Right hindlimb (tissue), 1 donor: ENCODE measurements around the gene NLGN3.

Source experiments
- DNase-seq: peaks from one replicate; pipeline ENCODE4 v3.0.0-alpha.2; 2018

Gene NLGN3

GRCh38 chrX:71144651-71145050 is at the start of gene NLGN3:
Gene NLGN3 (plus strand): TSS chrX:71144841. CDS start chrX:71147750, 2,909 bp downstream.
- DNase-seq, result peak; percentile 44

DNA sequence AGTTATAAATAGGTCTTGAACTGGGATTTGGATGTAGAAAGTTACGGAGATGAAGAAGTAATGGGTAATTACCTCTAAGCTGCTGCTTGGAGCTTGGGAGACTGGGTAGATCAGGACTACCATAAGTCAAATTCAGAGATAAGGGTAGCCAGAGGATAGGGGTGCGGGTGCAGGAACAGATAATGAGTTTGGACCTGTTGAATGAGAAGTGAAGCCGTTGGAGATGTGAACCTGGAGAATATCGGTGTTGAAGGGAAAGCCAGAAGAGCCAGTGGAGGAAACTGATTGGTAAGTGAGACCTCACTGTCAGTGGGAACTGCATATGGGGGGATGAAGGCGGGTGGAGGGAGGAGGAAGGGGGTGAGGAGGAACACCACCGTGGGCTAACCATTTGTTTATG is 49.6 kb upstream of the NLGN3 start:
- no peak for DNase-seq

- DNase-seq, result peak; percentile 93
These were observed 49.1 kb upstream of the NLGN3 start, which contains the start of gene FOXO4 for GRCh38 chrX:71095555-71095980. Gene FOXO4 (plus strand): TSS chrX:71095851. CDS start chrX:71096529, 678 bp downstream.

DNA sequence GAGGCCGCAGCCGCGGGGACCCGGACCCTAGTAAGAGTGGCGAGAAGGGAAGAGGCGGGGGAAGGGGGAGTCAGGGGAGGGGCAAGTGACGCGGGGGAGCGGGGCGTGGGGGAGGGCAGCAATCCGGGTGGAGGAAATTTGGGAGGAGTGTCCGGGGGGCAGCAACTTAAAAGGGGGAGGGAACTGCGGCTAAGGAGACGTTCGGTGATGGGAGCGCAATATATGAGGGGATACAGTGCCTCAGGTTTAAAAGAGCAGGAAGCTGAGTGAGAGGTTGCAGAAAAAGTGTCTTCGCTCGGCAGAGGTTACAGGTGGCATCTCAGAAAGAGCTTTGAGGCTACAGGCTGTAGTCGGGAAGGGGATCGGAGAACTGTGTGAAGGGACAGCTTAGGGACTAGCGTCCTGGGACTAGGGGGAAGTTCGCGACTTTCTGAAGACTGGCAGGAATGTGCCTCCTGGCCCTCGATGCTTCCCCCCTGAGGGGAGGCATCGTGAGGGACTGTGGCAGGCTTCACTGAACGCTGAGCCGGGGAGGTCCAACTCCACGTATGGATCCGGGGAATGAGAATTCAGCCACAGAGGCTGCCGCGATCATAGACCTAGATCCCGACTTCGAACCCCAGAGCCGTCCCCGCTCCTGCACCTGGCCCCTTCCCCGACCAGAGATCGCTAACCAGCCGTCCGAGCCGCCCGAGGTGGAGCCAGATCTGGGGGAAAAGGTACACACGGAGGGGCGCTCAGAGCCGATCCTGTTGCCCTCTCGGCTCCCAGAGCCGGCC is 48.5 kb upstream of the NLGN3 start:
- no peak for DNase-seq

DNA sequence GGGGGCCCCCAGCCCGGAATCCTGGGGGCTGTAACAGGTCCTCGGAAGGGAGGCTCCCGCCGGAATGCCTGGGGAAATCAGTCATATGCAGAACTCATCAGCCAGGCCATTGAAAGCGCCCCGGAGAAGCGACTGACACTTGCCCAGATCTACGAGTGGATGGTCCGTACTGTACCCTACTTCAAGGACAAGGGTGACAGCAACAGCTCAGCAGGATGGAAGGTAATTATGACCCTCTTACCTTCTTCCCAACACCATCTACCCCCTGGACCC is 47.9 kb upstream of the NLGN3 start:
- DNase-seq, result no peak

DNA sequence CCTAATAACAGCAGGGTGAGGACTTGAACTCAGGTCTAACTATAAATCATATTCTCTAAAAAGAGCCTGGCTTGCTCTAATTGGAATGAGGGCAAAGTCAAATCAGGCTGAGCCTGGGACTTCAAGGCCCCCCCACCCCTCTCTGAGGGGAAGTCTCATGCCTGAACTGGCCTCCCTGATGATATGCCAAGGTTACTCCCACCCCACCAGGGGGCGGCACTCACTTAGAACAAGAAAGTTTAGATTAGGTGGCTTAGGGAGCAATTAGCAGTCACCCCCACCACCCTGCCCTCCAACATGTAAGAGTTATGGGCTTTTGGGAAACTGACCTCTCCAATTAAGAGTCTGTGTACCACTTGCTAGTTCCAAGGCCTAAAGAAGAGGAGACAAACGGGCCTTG is 46.3 kb upstream of the NLGN3 start:
- DNase-seq, result peak; percentile 43

GRCh38 chrX:71098951-71099506 is 45.6 kb upstream of the NLGN3 start:
- no peak for DNase-seq

DNA sequence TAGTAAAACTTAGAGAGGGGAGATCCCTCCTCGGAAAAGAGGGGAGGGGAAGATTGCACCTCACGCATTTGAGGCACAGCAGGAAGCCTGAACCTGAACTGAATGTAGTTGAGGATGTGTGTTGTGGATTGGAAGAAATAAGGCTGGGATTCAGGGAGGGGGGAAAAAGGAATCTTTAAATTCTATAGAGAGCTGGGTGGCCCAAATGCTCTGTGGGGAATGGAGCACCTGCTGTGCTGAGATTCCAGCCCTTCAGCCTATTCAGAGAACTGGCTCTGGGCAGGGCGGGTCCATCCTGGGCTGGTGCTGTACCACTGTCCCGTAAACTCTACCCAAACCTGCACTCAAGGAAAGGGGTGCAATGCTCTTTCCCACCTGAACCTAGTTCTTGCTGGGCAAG is 44.9 kb upstream of the NLGN3 start:
- no peak for DNase-seq

GRCh38 chrX:71100581-71101505 is 43.8 kb upstream of the NLGN3 start:
- DNase-seq, result no peak

DNA sequence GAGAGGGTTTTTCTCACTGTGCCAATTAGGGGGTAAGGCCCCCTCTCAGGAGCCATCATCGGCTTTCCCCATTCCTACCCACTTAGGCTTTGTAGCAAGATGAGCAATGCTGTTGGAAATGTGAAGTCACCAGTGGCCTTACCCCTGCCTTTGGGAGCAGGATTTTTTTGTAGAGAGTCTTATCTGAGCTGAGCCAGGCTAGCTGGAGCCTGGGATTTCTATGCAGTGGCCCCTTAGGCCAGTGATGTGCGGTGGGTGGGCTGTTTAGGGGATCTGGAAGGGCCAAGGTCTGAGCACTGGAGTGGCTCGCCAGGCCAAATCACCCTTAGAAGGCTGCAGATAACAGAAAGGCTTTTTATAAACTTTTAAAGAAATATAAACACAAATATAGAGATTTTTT is 42.3 kb upstream of the NLGN3 start:
- DNase-seq, result no peak

DNA sequence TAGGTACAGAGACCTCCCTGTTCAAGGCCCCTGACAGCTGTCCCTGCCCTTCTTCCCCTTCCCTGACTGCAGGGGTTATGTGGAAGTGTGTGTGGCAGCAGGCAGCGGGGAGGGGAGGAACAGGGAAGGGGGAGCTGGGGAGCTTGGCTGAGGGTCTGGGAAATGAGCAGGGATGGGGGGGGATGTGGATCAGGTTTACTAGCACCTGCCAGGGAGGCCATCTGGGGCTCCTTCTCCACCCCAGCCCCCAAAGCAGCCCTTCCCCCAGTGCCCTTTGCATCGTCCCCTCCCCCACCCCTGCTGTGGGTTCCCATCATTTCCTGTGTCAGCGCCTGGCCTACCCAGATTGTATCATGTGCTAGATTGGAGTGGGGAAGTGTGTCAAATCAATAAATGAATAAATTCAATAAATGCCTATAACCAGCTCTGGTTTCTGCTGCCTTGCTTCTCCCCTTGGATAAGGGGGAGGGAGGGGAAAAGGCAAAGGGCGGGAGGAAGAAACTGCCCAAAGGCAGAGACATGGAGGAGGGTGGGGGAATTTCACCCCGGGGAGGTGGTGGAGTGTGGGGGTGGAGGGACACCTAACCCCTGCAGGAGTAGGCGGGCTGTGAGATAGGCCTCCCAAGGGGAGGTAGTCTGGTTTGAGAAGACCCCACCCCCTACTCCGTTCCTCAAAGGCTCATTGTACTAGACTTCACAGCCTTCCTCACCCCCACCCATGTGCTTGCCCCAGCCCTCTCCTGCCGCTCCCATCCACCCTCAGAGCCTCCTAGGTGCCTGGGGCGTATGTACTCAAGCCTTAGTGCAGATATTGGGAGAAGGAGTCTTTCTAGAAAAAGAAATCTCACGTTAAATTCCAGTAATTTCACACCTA is 41.3 kb upstream of the NLGN3 start:
- peak; percentile 67 for DNase-seq

GRCh38 chrX:71105628-71106027 is 39.0 kb upstream of the NLGN3 start:
- DNase-seq, result no peak

- DNase-seq, result no peak
These were observed 38.2 kb upstream of the NLGN3 start, which contains the start of gene CXorf65 for GRCh38 chrX:71106427-71106826. Gene CXorf65 (minus strand): TSS chrX:71106740. CDS start chrX:71106556, 184 bp downstream.

DNA sequence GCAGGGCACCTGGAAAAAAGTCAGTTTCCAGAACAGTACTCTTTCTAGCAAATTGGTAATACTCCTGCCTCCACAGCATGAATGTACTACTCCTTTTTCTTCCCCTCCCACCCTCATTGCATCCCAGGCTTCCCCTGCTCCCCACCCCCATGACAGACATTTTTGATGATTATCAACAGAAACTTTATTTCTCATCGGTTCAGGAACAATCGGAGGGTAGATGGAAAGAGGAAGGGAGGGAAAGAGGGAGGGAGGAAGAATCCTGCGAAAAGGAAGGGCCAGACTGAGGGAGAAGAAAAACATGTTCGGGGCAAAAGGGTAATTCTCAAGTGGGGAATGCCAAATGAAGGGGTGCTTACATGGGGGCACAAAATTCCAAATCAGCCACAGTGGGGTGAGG is 37.4 kb upstream of the NLGN3 start:
- no peak for DNase-seq

DNA sequence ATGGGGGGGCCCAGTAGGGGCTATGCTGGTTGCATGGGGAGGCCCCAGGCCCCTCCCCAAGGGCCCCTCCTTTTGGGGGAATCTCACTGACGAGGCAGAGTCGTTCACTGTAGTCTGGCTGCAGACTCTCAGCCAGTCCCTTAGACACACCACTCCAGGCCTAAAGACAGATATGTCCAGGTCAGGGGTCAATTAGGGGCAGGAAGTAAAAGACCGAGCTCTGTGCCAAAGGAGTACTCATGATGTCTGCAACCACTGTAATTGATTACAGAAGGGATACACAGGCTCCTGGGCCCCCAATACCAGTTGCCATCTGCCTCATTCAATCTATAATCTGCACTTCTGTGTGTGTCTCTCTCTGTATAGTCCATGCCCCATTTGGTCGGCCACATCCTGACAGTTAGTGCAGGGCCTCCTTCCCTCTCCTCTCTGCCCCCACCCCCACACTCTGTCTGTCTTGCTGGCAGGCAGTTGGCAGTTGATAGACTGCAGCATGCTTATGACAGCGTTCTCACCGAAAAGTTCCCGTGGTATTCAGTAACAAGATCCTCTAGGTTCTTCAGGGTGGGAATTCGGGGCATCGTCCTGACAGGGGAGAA is 36.8 kb upstream of the NLGN3 start:
- no peak for DNase-seq

DNA sequence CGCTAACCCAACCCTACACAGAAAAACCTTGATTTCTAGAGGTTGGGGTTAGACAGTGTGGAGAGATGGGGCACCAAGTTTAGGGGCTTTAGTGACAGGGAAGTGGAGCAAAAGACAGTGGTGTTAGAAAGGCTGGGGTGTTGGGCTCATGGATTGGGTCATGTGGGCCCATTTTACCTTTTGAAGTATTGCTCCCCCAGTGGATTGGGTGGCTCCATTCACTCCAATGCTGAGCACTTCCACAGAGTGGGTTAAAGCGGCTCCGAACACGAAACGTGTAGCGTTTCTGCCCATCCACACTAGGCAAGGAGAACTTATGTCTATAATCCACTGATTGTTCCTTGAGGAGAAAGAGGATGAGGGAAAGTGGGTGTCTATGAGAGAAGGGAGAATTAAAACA is 35.6 kb upstream of the NLGN3 start:
- DNase-seq, result no peak

- DNase-seq, result no peak
These were observed 33.3 kb upstream of the NLGN3 start, which contains the start of gene IL2RG for GRCh38 chrX:71111141-71111843. Gene IL2RG (minus strand): TSS chrX:71111577. CDS start chrX:71111539, 38 bp downstream.

DNA sequence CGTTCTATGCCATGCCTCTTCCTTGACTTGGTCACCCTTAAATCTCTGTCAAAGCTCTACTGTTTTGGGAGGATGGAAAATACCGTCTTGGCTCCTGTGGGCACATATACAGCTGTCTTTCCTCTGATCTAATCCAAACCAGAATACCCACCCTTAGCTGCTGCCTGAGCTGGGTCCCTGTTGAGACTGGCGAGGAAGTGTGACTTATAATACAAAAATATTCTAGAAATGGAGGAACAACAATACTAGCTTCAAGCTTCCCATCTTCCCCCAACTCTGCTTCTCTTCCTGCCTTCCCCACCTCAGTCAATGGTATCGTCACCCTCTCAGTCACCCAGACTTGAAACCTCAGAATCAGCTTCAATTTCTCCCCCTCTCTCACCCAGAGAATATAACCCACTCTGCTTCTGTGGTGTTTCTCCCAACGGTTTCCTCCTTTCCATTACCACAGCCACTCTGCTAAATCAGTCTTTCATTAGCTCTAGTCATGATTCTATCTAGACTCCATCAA is 32.7 kb upstream of the NLGN3 start:
- no peak for DNase-seq

GRCh38 chrX:71117358-71117757 is 27.3 kb upstream of the NLGN3 start:
- DNase-seq, result no peak

DNA sequence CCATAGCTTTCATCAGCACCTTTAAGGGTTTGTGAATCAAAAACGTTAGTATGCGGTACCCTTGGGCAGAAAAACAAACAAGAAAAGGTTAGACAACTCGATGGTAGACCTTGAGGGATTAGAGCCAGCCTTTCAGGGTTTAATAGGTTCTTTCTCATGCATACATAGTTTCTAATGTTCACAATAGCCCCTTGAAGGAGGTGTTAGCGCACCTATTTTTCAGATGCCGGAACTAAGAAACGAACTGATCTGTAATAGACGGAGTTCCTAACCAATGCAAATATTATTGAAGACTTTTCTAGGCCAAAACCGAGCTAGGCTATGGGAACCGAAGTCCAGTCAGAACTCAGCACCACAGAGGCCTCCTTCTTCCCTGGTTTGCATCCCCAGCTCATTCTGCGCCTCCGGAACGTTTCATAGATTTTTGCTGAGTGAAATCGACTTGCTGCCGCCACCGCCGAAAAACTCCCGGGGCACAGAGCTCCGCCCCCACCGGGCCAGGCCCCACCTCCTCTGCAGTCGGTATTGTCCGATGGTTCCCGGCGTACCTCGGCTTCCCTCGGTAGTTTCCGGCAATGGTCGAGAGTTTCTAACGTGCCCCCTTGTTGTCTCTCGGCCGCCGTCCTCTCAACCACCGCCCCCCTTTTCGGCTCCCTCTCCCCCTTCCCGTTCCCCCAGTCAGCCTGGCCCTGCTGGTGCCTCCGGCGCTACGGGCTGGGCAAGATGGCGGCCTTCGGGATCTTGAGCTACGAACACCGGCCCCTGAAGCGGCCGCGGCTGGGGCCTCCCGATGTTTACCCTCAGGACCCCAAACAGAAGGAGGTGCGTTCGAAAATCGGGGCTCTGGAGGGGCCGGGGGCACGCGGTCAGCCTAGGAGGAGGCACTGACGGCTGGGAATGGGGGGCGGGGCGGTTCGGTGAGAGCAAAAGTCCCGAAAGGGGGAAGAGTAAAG is 26.3 kb upstream of the NLGN3 start, which contains the start of gene MED12:
Gene MED12, plus strand, starts transcription at position 565 of the 953 bp plus-strand sequence. Its CDS starts 159 bp downstream, at position 724.
- DNase-seq, result peak; percentile 94
